Ovary (tissue), 3 donors: ENCODE data around the gene MYRF.

Experiments
- EP300 ChIP-seq: sonication (generic); formaldehyde crosslinking; IDR thresholded peaks from one replicate; pipeline ENCODE4 v1.6.1; 2017; ENCODE audit warnings: antibody characterized with exemption
- TF ChIP-seq, protein P1 (sequence below), 3 donors: fragments of 450-650 bp in 2 of 3; fragments of 200-600 bp in 1 of 3; IDR thresholded peaks; one replicate each; pipeline versions ENCODE4 v1.5.1 to v1.8.0; 2016 to 2022; ENCODE audit warnings: antibody characterized with exemption in 3 of 3, mild to moderate bottlenecking in 1 of 3
- donor health status: DM: no; HTN: no; CAD: no.

- TF ChIP-seq, protein P1, sequence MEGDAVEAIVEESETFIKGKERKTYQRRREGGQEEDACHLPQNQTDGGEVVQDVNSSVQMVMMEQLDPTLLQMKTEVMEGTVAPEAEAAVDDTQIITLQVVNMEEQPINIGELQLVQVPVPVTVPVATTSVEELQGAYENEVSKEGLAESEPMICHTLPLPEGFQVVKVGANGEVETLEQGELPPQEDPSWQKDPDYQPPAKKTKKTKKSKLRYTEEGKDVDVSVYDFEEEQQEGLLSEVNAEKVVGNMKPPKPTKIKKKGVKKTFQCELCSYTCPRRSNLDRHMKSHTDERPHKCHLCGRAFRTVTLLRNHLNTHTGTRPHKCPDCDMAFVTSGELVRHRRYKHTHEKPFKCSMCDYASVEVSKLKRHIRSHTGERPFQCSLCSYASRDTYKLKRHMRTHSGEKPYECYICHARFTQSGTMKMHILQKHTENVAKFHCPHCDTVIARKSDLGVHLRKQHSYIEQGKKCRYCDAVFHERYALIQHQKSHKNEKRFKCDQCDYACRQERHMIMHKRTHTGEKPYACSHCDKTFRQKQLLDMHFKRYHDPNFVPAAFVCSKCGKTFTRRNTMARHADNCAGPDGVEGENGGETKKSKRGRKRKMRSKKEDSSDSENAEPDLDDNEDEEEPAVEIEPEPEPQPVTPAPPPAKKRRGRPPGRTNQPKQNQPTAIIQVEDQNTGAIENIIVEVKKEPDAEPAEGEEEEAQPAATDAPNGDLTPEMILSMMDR (IDR thresholded peaks at IDR 0.05): no peak
- TF ChIP-seq EP300: no peak
Observed at GRCh38 chr11:61833471-61833870, 81.0 kb downstream of the MYRF start.
